Activated CD8-positive, alpha-beta memory T cell treated with anti-CD3 and anti-CD28 coated beads, Interleukin-2, amount 50 U/mL, for 24 hours (primary cell): ENCODE data around the gene POLE.

ENCODE experiments used
- DNase-seq: peaks from one replicate; pipeline ENCODE4 v3.0.0-alpha.2; 2020; ENCODE audit errors: extremely low read depth

The POLE gene

DNA sequence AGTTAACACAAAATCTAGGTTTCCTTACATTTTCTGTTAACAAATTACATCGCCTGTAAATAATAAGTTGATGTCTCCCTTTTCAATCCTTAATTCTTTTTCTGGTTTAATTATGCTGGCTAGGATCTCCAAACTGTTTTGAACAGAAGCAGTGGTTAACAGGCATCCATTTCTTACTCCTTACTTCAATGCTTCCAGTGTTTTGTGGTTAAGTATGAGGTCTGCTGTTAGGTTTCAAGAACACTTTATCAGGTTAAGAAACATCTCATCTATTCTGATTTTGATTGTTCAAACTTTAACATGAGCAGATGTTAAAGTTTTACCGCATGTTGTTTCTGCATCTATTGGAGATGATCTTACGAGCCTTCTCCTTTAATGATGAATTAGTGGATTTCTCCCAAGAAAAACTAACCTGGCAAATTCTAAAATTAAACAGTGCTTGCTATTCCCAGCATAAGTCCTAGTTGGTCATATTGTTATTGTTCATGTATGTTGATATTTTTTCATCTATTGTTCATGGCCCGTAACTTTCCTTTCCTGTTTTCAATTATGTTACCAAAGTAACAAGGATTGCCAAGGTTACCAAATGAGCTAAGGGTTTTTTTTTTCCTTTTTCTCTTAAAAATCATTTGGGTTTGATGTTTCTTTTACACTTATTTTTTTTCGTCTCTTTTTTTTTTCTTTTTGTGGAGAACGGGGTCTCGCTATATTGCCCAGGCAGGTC is 33.4 kb downstream of the POLE start:
- no peak for DNase-seq

DNA sequence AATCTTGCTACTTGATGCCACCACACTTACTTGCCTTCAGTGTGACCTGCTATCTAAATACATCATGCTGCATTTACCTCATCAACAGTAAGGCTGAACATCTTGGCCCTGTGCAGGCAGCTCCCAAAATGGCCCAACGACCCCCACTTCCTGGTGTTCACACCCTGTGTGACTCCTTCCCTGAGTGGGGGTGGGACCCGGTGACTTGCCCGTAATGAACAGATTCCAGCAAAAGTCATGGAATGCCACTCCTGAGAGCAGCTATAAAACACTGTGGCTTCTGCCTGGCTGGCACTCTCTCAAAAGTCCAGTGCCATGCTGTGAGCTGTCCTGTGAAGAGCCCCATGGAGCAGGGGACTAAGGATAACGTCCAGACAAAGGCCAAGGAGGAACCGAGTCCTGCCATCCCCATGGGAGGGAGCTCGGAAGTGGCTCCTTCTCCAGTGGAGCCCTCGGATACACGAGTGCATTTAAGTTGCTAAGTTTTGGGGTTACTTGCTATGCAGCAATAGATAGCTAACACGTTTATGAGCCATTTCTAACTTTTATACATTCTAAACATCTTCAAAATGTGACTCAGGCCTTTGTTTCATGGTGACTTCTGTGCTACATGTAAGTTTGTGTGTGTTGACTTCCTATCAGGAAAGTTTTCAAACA is 35.6 kb downstream of the POLE start:
- no peak for DNase-seq

DNA sequence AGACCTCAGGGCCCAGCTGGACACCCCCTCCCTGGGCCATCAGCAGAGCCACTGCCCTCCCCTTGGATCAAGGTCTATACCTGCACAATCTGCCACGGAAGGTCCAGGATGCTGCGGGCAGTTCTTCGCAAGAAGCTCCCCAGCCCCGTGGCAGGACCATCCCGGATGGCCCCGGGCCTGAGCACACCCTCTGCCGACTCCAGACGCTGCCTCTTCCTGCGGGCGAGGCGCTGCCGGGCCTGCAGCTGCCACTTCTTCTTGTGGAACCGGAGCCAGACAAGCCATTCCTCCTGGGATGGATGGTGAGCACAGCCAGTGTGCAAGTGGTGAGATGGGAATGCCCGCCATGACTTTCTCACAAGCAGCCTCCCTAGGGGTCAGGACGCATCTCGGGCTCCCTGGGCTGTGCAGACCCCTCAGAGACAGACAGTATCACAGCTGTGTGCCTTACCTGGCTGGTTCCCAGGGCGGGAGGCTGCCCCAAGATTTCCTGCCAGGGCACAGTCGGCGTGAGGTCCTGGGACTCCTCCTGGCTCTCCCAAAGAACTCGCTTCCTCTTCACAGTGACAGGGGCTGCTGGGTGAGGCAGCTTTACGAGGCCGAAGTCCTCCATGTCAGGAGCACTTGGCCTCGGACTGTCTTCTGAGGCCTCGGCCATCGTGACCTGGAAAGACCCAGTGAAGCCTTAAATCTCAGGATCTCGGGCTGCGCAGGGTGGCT is 37.8 kb downstream of the POLE start:
- no peak for DNase-seq

DNA sequence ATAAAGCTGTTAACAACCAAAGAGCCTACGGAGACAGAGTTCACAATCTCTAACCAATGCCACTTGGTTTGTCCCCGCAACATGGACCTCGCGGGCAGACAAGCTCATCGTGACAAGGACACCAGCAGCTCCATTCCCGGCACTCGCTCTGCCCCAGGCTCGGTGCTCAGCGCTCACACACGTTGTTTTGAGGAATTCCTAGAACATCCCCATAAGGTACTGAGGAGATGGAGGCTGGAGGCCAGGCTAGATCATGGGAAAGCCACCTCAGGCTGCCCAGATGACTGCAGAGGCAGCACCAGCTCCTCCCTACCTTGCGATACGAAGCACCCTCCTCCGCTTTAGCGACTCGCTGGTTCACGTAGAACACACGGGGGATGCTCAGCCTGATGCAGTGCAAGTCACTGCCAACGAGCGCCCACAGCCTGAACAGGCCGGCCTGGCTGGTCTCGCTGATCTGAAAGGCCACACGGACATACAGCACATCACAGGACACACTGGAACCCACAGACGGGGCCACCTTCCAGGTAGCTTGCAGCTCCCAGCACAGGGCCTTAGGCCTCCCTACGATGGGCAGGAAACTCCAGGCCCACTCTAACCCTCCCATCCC is 38.4 kb downstream of the POLE start:
- DNase-seq: no peak

DNA sequence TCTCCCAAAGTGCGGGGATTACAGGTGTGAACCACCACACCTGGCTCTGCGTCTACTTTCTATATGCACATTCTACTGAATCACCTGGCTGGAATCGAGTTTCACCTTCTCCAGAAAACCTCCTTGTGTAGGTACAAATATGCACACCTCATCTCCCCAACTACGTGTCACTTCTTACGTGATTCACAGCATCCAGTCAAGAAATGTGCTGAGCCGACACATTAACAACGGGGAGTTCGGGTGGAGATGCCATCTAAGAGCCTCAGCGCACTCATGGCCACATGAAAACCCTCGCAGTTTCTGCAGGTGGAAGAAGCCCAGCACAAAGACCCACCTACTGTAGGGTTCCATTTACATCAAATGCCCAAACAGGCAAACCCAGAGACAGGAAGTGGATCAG is 39.3 kb downstream of the POLE start:
- no peak for DNase-seq

DNA sequence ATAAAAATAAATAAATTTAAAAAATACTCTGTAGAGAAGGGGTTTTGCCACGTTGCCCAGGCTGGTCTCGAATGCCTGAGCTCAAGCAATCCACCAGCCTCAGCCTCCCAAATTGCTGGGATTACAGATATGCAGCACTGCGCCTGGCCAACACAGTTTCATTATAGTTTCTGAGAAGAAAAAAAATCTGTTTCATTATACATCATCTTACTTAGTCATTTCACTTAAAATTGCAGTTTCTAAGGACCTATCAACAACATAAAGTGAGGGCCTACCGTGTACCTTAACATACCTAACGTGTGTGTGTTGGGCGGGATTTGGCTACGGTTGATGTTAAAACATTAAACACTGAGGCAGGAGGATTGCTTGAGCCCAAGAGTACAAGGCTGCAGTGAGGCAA is 40.3 kb downstream of the POLE start:
- no peak for DNase-seq

DNA sequence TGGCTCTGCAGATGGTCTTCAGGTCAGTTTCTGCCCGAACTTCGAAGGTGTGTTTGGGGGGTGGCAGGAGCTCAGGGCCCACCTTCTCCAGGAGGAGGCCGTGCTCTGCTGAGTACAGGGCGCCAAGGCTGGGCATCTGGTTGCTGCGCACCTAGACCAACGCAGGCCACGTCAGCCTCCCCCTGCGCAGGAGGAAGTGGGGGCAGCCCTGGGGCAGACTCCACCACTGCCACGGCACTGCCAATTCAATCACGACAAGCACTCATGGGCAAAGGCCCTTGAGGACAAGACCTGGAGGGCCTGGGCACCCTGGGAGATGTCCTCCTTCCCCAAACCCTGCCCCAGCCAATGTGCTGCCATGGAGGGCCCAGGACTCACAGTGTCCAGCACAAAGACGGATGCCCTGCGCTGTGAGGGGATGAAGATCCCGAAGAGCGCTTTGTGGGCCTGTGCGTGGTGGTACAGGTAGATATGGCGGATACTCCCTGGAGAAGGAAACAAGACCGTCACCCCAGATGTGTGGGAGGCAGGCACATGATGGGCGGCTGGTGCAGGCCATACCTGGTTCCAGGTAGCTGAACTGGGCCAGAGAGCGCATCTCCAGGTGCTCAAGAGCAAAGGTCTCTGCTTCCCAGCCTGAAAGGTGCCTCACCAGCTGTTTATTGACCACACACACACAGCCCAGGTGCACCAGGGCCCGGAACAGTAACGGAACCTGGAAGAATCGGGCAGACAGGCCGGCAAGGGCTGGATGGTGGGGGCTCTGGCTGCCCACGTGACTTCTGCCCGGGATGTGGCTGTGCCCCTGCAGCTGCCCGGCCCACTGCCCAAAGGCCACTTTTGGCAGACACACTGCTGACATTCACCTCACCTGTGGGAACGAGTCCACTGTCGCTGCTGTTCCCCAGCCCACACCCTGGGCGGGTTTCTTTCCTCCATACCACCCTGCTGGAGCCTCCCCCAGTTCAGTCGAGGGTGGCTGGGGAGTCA is 44.0 kb downstream of the POLE start:
- no peak for DNase-seq

DNA sequence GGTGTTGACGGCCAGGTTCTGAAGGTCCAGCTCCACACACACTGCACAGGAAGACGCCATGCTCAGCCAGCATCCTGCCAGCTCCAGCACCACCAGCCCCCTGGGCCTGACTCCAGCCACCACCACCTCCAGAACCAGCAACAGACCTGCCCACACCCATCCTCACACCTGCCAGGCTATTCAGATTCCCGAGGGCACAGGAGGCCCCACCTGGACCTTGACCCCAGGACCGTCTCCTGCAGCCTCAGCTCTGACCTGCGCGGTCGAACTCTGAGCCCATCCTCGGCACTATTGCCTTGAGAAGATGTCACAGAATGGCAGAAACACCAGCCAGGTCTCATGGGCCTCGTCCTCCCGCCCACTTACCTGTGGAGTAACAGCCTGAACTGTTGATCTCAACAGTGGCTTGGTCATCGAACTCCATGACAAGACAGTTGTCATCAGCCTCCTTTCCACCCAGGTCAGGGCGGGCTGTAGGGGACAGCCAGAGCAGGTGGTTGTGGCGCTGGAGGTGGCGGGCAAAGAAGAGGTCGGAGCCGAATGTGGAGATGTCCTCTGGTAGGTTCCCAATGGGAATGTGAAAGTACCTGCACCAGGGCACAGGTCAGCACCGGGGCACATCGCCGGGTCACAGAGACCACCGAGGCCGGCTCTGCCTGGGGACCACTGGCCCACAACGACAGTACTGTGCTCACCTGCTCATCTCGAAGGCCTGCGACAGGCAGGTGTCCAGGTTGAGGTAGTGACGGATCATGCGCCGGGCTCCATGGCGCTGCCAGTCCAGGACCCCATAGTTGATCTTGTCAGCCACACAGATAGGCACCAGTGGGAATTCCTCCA is 45.1 kb downstream of the POLE start:
- no peak for DNase-seq

DNA sequence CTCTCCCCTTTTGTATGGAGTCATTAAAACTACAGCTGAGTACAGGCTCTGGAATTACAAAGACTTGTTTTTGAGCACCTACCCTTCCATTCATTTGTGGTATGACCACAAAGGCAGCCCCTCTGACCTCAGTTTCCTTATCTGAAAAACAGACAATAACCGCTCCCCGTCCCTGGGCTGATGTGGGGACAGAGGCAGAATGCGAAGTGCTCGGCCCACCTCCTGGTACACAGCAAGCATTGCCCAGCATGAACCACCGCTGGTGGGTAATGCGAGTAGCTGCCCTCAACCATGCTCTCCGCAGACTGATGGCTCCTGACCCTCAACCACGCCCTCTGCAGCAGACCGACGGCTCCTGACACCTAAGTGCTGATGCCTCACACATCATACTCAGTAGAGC is 46.2 kb downstream of the POLE start:
- no peak for DNase-seq

DNA sequence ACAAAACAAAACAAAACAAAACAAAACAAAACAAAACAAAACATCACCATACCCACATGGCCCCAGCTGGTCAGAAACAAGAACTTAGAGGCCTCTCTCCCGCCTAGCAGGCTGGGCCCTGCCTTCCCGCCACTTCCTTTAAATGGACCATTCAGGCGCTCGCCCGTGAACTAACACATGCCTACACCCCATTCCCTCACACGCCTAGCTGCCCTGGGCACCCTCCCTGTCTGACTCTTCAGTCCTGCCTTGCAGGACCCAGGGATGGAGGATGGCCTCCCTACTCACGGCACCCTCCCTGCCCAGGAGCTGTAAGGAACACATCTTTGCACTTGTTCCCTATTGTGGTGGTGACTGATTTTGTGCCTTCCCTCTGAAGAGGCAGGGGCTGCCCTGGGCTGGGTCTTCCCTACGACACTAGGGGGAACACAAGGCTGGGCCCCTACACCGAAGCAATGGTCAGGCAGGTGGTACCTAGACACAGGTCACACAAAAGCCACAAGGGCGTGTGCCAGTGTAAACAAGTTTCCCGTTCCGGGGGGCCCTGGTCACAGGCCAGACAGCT is 47.1 kb downstream of the POLE start:
- no peak for DNase-seq

DNA sequence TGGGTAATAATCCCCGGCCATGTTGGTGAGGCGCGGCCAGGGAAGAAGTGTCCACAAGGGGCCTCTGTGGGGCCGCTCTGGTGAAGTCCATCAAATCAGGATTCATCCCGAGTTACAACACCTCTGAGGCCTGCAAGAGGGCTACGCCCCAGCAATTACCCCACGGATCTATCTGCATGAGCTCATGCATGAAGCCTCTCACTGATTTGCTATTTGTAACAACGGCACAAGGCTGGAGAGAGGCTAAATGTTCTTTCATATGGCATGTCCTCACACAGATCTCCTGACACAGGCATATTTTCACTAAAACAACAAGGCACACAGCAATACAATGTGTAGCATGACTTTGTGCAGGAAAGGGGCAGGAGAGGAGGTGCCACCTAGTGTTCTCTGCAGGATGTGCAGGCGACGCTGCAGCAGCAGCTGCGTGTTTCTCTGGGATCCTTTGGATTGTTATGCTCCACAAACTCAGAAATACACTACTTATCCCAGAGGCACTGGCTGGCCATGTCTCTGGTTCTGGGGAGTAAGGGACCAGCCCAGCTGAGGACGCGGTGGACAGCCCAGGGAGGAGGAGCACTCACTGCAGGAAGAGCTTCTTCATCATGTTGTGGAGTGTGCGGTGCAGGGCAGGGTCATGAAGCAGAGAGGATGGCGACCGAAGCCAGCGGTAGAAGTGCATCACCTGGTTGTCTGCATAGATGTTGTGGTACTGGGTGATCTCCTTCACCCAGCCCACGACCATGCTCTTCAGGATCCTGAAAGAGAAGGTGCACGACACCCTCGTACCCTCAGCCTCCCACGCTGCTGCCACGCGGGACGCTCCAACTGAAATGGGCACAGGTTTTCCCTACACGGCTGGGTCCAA is 48.4 kb downstream of the POLE start:
- no peak for DNase-seq

DNA sequence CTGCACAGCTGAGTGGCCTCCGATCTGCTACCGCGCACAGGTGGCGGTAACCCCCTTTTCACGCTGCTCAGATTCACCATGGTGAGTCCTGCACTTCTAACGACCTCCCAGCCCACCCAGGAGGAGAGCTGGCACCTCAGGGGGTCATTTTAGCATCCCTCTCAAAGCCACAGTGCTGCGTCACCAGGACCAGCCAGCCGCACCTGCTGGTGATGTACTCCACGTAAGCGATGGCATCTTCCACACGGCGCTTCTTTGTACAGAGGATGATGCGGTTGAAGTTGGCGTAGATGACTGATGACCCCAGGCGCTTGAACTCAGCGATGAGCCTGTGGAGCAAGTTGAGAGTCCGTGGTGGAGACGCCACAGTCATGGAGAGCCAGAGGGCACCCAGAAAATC is 49.3 kb downstream of the POLE start:
- DNase-seq: no peak

DNA sequence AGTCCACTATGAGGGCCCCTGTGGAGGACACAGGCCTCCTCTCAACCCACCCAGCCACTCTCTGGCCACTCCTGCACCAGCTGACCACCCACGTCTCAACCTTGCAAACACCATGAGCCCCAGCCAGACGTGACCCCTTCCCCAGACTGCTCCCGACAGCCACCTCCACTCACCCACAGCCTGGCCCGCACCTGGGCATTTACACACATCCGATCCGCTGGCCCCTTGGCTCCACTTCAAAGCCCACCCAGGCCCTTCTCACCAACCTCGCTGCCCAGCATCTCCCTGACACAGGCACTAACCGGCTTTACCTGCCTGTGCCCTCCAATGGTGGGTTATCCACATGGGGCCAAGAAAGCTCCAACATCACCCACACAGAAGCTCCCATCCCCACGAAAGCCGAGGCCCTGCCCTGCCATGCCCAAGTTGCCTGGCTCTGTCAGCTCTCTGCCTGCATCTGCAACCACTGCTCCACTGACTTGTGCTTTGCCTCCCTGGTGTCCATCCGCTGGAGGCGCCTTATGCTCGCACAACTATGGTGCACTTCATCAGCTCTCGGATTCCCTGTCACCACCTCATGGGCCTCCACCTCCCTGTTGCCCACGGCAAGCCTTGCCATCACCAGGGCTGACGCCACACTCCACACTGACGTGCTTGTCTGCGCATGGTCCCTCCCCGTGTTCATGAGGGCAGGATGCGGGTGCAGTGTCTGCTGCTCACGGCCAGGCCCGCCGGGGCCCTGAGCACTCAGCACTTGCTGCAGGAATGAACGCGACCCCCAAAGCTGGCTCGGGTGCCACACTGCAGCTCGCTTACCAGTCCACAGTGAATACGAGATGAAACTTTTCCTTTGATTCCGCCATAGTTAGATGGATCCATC is 51.8 kb downstream of the POLE start:
- no peak for DNase-seq

DNA sequence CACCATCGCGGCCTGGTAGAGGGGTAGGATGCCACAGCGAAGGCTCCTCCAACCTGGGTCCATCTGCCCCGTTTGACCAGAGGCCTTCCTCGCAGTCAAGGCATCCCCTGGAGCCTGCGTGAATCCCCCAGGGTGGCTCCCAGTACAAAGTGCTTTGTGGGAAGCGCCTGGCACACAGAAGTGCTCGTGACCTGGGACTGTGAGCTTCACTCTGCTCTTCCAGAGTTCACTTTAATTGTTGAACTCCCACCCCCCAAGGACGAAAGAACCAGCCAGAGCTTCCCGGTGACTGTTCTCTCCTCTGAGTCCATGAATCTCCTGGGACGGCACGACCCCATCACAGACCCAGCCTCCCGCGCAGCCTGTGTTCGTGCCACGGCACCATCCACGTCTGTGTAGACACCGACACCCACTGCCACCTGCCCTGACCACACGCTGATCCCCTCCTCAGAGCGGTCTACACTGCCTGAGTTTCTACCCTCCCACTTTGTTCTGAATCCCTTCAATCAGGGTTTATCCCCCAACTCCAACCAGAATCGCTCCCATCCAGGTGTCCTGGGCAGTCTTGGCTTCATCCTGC is 52.6 kb downstream of the POLE start:
- DNase-seq: no peak

DNA sequence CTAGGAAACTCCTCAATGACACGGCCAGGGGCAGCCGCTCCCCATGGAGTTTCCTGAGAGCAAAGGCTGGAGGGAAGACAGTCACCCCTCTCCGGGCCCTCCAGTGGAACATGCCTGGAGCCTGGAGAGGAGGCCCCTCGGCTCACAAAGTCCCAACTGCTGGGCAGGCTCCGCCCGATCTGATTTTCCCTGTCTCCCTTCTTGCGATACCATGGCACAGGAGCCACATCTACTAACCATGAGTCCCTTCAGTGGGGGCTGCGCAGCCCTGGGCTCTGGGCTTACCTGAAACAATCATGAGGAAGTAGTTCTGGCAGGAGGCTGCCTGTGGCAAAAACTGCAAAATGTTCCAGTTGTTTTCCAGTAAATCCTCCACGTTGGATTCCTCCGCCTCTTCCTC is 53.2 kb downstream of the POLE start:
- no peak for DNase-seq

DNA sequence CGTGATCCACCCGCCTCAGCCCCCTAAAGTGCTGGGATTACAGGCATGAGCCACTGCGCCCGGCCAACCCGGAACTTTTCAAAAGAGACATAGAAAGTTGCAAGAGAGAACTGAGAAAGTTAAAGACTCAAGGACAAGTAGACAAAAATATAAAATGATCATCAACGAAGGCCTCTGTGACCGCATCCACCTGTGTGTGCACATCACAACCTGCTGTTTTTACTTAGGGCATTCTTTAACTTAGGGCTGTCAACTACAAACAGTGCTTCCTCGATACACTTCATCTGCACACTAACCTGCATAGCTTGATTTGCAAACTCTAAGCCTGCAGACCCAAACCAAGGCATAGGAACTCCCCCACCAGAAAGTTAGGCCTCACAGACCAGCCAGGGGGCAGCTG is 53.7 kb downstream of the POLE start:
- no peak for DNase-seq

DNA sequence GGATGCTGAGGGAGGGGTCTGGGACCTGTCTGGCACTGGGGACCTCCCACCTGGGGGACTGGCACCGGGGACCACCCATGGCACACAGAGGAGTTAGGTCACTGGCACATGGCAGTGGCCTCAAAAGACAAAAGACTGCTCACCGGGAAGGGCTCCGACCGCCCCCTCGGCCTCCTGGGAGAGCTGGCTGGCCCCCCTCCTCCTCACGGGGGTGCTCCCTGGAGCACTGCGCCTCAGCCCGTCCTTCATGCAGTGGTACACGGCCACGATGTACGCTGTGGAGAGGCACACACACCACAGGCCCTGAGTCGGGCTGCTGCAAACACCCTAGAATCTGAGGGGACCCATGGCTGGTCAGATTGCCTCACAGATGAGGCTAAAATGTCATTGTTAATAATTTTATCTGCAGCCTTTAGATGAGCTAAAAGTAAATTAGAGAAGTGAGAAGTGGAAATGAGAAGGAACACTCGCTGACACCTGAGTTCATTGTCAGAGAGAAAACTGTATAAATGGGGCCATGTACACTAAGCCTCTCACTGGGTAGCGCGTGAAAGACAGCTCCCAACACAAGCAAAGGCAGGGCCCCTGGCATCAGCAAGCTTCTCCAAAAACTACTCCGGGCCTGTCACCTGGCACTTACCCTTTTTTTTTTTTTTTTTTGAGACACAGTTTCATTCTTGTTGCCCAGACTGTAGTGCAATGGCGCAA is 54.5 kb downstream of the POLE start:
- DNase-seq: no peak
